Spleen (tissue), 11 donors: ENCODE results near the gene ZXDC. TPM values are rescaled to one million over a fixed set of nuclear protein-coding genes. Genes with fewer than 3 reads are reported as not detected.

Source experiments
- DNase-seq: peaks from one replicate; pipeline ENCODE4 v3.0.0-alpha.2; 2020
- H3K27ac ChIP-seq, 8 donors: fragments of 200-600 bp; sonication (generic) in 7 of 8; 1 replicate in 4 of 8; 2 replicates in 4 of 8; pipeline versions ENCODE4 v1.5.0 to v1.8.0; 2016 to 2021; ENCODE audit warnings: inconsistent platforms in 4 of 8, mild to moderate bottlenecking in 4 of 8, moderate library complexity in 1 of 8
- H3K27me3 ChIP-seq, 7 donors: fragments of 200-600 bp; sonication (generic) in 6 of 7; replicated peaks in 1 of 7; 1 replicate in 4 of 7; 2 replicates in 3 of 7; pipeline versions ENCODE4 v1.5.0 to v1.8.0; 2016 to 2021; ENCODE audit warnings: inconsistent platforms in 3 of 7, mild to moderate bottlenecking in 1 of 7
- H3K36me3 ChIP-seq, 6 donors: fragments of 200-600 bp; sonication (generic) in 5 of 6; 1 replicate in 4 of 6; 2 replicates in 2 of 6; pipeline versions ENCODE4 v1.5.0 to v1.8.0; 2016 to 2021; ENCODE audit warnings: inconsistent platforms in 2 of 6
- H3K4me1 ChIP-seq, 6 donors: fragments of 200-600 bp; sonication (generic) in 5 of 6; 1 replicate in 3 of 6; 2 replicates in 3 of 6; pipeline versions ENCODE4 v1.5.0 to v1.8.0; 2016 to 2021; ENCODE audit warnings: inconsistent platforms in 3 of 6
- H3K4me3 ChIP-seq, 8 donors: fragments of 200-600 bp; sonication (generic) in 7 of 8; 1 replicate in 4 of 8; 2 replicates in 4 of 8; pipeline versions ENCODE4 v1.5.0 to v1.8.0; 2016 to 2021; ENCODE audit warnings: inconsistent platforms in 4 of 8, mild to moderate bottlenecking in 4 of 8, moderate library complexity in 2 of 8
- H3K9me3 ChIP-seq, 8 donors: fragments of 200-600 bp; sonication (generic) in 7 of 8; 1 replicate in 4 of 8; 2 replicates in 4 of 8; pipeline versions ENCODE4 v1.5.0 to v1.8.0; 2016 to 2021; ENCODE audit warnings: inconsistent platforms in 4 of 8
- POLR2A ChIP-seq, 3 donors: fragments of 450-650 bp; IDR thresholded peaks; one replicate each; pipeline ENCODE4 v1.5.1; 2017; ENCODE audit warnings: antibody characterized with exemption in 3 of 3, mild to moderate bottlenecking in 1 of 3
- POLR2AphosphoS5 ChIP-seq, 3 donors: sonication (generic); formaldehyde crosslinking; IDR thresholded peaks; one replicate each; pipeline ENCODE4 v1.5.1; 2017; ENCODE audit warnings: antibody characterized with exemption in 3 of 3
- WGBS, 5 donors: extraction: QIAGEN DNeasy Blood & Tissue Kit in 3 of 5; methylation state at CpG; one replicate each; pipeline versions ENCODE4 v1.1.5 to v1.1.7; 2013 to 2018; 5-methylcytosine and 5-hydroxymethylcytosine counted together
- intact Hi-C: fragments of 100-400 bp; cut with DNase I; formaldehyde crosslinking; loops from one replicate; pipeline ENCODE4 v1.15.0; 2023; ENCODE audit warnings: low total_unique reads
- polyA plus RNA-seq, 3 donors: library from polyadenylated mRNA; stranded (reverse); fragments of 200-250 nt; gene quantifications; one replicate each; pipeline ENCODE4 v1.2.1, GENCODE V29; 2013
- total RNA-seq, 7 donors: library from RNA; depleted of rRNA in 3 of 7; stranded (reverse); fragments of >200 nt in 3 of 7; fragmentation: NEBNext Ultra II Directional in 4 of 7; extraction: Animal tissue kit (Norgen Biotek cat#: 25700) in 4 of 7; gene quantifications; one replicate each; pipeline versions ENCODE4 v1.1.0 to v1.2.1, GENCODE V29; 2016 to 2021
- TF ChIP-seq, protein P1 (sequence below), 11 experiments: fragments of 200-600 bp in 7 of 11; fragments of 450-650 bp in 4 of 11; sonication (generic) in 4 of 11; IDR thresholded peaks in 8 of 11; conservative IDR thresholded peaks in 3 of 11; 1 replicate in 7 of 11; 2 replicates in 4 of 11; pipeline versions ENCODE4 v1.4.0 to v1.8.0; 2016 to 2021; ENCODE audit warnings: antibody characterized with exemption in 11 of 11, inconsistent platforms in 4 of 11, mild to moderate bottlenecking in 1 of 11
- donor health status: healthy with polysubstance abuse.
- donor health status: DM: no; HTN: no; CAD: no; lungs with moderate emphysema.
- donor health status: DM: no; HTN: no; CAD: no.
- donor health status: Bipolar disorder and iron deficiency.
- donor health status: healthy.
- donor health status: DM: no; HTN: no; CAD: no.
- donor health status: DM: yes; HTN: yes; CAD: no.

Gene ZXDC
- total and polyA plus RNA-seq, 10 donors: 7.5 to 75.3 (median 48.1) TPM

DNA sequence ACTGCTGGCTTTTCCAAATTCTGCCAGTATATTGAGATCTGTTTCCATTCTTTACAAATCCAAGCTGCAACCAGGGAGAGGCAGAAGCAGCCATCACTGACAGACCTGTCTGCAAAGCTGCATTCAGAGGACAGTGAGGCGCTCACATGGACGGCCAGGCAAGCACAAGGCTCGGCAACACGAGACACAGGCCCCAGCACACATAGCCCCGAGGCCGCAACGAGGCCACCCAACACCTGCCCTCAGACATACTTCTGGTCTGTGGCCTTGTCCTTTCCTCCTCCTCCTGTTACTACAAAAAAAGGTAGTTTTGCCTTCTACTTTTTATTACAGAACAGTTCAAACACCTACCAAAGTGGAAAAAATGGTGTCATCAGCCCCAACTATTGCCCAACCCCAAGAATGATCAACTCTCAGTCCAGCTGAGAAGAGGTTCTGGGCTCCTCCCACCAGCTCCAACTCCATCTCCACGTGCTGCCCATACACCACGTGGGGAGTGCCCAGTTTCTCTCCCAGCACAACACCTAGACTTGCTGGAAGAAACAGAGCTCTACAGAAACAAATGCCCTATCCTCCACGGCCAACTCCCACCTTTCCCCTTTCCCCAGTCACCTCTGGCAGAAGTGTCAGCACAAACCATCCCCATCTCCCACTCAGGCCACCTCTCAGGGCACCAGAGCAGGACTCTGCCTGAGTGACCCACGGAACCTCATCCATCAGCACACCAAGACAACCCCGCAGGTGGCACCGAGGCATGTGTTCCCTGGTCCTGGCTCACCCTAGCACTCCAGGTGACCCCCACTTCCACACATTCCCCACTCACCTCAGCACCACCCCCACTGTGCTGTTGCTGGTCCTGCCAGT is 7.4 kb downstream of the ZXDC start:
- H3K36me3 ChIP-seq: peaks cover 8 to 89% (median 85%) of the 10 kb centered on the region in 6 donors
- peaks cover 24 to 90% (median 55%) of the 10 kb centered on the region in 6 donors for H3K4me1 ChIP-seq
- H3K9me3 ChIP-seq: no peaks in the 10 kb centered on the region
- no peak overlapping the region for H3K4me3 ChIP-seq
- H3K27ac ChIP-seq: peak overlapping the region in 3 of 8 donors; percentile 58 to 72 (median 72)
- TF ChIP-seq POLR2A (IDR thresholded peaks at IDR 0.05) (no peak), POLR2AphosphoS5 (IDR thresholded peaks at IDR 0.05) (no peak)
- TF ChIP-seq, protein P1, sequence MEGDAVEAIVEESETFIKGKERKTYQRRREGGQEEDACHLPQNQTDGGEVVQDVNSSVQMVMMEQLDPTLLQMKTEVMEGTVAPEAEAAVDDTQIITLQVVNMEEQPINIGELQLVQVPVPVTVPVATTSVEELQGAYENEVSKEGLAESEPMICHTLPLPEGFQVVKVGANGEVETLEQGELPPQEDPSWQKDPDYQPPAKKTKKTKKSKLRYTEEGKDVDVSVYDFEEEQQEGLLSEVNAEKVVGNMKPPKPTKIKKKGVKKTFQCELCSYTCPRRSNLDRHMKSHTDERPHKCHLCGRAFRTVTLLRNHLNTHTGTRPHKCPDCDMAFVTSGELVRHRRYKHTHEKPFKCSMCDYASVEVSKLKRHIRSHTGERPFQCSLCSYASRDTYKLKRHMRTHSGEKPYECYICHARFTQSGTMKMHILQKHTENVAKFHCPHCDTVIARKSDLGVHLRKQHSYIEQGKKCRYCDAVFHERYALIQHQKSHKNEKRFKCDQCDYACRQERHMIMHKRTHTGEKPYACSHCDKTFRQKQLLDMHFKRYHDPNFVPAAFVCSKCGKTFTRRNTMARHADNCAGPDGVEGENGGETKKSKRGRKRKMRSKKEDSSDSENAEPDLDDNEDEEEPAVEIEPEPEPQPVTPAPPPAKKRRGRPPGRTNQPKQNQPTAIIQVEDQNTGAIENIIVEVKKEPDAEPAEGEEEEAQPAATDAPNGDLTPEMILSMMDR (IDR thresholded peaks at IDR 0.05 in 8 of 11, conservative IDR thresholded peaks at IDR 0.05 in 3 of 11): no peak
- DNase-seq: peak; percentile 66
- no peaks in the 10 kb centered on the region for H3K27me3 ChIP-seq
- 71 to 90% (median 82%) methylated on average over 13 of the region's 13 CpGs for WGBS, 5 donors
- intact Hi-C loops: no loop called here

DNA sequence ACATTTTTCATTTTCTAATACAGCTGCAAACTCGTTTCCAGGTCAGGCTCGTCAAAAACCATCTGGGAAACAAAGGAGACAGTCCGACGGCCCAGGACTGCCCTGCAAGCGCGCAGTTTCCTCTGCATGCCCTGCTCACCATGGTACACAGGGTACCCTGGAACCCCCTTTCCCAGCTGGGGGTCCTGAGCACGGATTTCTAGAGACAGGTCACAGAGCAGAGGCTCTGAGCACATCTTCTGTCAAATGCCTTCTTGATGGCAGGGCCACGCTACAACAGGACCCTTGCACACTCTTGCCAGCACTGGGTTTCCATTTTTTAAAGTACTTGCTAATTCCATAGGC is 8.1 kb downstream of the ZXDC start:
- no peak overlapping the region for H3K4me3 ChIP-seq
- H3K9me3 ChIP-seq: no peaks in the 10 kb centered on the region
- DNase-seq: peak; percentile 46
- no peaks in the 10 kb centered on the region for H3K27me3 ChIP-seq
- peaks cover 19 to 83% (median 48%) of the 10 kb centered on the region in 6 donors for H3K4me1 ChIP-seq
- peak overlapping the region in 5 of 8 donors; percentile 3 to 72 (median 58) for H3K27ac ChIP-seq
- intact Hi-C loops: no loop called here
- WGBS, 5 donors: 78 to 85% (median 80%) methylated on average over 8 of the region's 8 CpGs
- H3K36me3 ChIP-seq: peaks cover 8 to 96% (median 92%) of the 10 kb centered on the region in 6 donors
- TF ChIP-seq POLR2A (IDR thresholded peaks at IDR 0.05) (no peak), POLR2AphosphoS5 (IDR thresholded peaks at IDR 0.05) (no peak)
- TF ChIP-seq, protein P1 (IDR thresholded peaks at IDR 0.05 in 8 of 11, conservative IDR thresholded peaks at IDR 0.05 in 3 of 11): no peak

DNA sequence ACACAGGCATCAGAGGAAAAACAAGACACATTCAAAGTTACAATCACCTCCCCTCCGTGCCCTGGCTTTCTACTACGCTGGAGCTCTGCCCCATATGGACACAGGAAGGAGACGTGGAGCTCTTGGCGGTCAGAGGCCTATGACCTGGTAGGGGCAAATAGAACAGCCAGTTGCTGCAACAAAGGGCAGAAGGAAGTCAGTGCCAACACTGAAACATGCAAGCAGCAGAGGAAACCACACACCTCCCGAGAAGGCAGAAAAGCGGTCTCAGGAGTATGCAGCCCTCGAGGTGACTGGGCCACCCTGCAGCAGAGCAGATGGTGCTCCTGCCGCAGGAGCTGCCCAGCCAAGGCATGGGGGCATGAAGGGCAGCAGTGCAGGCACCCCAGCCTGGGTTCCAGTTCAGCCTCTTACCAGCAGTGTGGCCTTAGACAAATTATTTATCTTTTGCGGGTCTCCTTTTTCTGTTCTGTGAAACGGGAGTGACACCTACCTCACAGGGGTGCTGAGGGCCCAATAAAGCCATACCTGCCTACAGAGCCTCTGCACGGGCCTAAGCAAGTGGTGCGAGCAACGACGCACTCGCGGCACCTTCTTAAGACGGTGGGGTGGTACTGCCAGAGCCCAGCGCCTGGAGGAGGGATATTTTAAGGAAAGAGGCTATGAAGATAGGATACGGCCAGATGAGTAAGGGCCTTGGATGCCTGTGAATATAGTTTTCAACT is 8.6 kb downstream of the ZXDC start:
- Histone ChIP-seq H3K36me3 (peaks cover 8 to 100% (median 97%) of the 10 kb centered on the region in 6 donors), H3K27me3 (no peaks in the 10 kb centered on the region), H3K9me3 (no peaks in the 10 kb centered on the region), H3K27ac (peak overlapping the region in 5 of 8 donors; percentile 3 to 72 (median 58)), H3K4me1 (peaks cover 14 to 78% (median 42%) of the 10 kb centered on the region in 6 donors), H3K4me3 (no peak overlapping the region)
- DNase-seq: peak; percentile 70
- 62 to 77% (median 70%) methylated on average over 19 of the region's 19 CpGs for WGBS, 5 donors
- TF ChIP-seq POLR2A (IDR thresholded peaks at IDR 0.05) (no peak), POLR2AphosphoS5 (IDR thresholded peaks at IDR 0.05) (peak in 2 of 3 donors; percentile 9 to 31)
- TF ChIP-seq, protein P1 (IDR thresholded peaks at IDR 0.05 in 8 of 11, conservative IDR thresholded peaks at IDR 0.05 in 3 of 11): no peak
- intact Hi-C loops: no loop called here
